NCI-H1092 treated with DMSO at 0.1 percent for 48 hours (cell line): ENCODE measurements around the gene CDH4.
"Not testable (repeated sequence)": the region's sequence is repeated elsewhere in the genome, so short reads cannot be mapped to it uniquely, and the experiment has no call there.

ENCODE experiments used
- DNase-seq: peaks from one replicate; lab custom pipeline; 2025; lab: John Stamatoyannopoulos, UW

Gene CDH4

DNA sequence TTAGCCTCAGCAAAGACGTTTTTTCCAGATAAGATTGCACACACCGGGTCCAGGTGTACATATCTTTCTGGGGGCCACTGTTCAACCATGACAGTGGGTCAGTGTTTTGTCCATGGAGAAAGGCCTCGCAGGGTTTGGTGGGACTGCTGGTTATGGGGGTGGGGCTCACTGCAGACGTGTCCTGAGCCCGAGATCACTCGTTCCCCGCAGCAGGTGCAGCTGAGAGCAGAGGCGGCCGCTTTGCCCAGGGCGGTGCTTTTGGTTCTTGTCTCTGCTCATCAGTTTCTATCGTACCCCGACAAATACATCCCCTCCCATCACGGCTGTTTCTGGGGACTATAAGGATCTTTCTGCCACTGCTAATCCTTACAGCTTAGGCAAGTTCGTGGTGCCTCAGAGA lies 166.9 kb downstream of the CDH4 start:
- DNase-seq: no peak

DNA sequence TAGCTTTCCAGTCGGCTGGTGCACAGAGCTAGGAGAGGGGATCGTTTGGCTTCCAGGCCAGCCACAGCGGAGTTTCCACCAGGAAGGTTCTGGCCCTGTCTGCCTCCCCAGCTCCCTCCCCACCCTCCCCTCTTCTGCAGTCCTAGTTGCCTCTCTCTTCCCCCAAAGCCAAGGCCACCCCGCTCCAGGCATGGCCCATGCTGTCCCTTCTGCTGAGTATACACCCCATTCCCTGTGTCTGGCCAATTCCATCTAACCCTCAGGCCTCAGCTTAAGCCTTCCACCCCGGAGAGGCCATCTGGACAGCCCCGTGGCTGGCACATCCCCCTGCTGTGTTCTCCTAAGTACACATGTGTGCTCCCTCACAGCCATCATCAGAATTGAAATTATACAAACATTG lies 167.4 kb downstream of the CDH4 start:
- DNase-seq: no peak

DNA sequence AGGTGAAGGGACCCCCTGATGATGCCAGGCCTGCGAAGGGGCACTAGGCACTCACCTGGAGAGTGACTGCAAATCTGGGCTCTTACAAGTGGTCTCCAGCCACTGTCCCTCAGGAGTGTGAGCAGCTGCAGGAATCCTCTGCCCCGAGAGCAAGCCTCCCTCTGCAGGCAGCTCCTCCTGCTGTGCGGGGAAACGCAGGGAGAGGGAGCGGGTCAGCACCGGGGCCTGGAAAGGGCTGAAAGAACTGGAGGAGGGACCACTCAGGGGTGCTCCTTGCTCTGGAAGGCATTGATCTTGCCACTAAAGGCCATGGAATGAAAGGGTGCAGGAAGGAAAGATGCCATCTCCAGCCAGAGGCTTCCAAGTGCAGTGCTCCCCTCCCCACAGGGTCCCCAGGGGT lies 168.0 kb downstream of the CDH4 start:
- no peak for DNase-seq

DNA sequence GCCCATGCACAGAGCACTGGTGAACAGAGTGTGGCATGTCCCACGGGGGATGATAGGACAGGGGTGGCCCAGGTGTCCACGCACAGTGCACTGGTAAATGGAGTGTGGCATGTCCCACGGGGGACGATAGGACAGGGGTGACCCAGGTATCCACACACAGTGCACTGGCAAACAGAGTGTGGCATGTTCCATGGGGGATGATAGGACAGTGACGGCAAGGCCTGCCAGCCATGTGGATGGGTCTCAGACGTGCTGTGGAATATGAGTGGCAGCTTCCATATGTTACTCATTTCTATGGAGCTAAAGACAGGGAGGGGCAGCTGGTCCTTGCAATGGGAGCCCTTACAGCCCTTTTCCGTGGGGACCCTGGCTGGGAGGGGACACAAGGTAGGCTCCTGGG lies 168.7 kb downstream of the CDH4 start:
- no peak for DNase-seq

DNA sequence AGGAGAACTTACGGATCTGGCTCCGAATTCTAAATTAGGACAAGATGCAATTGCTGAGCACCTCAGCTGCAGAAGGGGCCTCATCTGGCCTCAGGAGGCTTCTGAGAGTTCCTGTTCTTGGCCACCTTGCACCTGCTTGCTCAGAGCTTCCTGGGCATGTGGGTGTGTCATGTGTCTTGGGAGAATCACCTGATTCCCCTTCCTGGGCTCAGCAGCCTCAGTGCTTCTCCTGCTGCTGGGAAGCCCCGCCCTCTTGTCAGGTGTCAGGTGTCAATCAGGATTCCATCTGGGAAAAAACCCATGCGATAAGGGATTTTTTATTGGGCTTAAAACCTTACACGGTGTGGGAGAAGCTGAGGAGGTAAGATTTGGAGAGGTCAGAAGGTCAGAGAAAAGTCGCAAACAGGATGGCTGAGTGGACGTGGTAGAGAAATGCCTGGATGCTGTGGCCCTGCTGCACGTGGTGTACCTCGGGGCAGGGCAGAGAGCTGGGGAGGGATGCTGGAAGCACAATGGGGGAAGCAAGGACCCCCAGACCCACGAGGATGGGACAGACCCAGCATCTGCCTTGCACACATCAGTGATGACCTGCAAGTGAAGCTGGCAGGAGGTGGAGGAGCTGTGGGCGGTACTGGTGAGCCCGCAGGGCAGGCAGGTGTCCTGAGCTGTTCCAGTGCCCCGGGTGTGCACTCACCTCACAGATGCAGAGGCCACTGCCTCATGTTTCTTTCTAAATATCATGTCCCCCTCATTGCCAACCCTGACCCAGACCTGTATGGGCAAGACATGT lies 170.8 kb downstream of the CDH4 start:
- no peak for DNase-seq

DNA sequence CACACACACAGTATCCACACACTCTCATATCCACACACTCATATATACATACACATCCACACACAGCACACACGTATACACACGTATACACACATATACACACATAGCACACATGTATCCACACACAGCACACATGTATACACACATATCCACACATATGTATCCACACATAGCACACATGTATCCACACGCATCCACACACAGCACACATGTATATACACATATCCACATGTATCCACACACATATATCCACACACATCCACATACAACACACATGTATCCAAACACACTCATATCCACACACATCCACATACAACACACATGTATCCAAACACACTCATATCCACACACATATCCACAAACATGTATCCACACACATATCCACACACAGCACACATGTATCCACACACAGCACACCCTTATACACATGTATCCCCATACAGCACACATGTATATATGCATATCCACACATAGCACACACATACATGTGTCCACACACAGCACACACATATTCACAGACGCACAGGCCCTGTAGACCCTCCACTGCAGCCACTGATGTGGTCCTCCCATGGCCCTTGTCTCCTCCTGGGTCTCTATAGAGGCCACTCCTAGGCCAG lies 172.1 kb downstream of the CDH4 start:
- no peak for DNase-seq

DNA sequence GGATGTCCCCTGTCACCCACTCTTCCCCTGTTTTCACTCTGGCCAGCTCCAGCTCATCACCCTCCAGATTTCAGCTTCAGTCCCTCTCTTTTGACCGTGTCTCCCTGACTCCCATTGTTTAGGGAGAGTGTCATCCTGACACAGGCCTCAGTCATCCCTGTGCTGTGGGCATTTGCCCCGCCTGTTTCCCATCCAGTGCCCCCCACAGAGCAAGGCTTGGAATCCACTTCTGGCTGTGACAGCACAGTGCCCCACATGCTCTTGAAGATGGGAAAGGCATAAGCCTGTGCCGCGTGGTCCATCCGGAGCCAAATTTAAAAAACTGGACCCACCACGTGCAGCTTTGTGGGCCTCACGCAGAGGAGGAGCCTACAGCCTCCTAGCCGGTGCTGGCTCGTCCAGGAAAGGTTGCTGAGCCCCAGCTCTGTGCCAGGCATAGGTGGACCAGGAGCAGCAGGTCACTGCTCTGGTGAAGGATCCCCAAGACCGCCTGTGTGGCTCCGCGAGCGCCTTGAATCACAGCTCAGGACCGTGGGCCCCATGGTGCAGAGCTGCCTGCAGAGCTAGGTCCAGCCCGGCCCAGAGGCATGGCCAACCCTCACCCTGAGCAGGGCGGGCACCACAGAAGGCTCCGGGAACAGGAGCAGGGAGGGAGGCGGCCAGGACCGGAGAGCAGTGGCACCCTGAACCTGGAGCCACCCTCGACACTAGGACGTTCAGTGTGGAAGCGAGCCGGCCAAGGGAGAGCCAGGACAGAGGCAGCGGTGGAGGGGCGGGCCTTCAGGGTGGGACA lies 172.8 kb downstream of the CDH4 start:
- no peak for DNase-seq

DNA sequence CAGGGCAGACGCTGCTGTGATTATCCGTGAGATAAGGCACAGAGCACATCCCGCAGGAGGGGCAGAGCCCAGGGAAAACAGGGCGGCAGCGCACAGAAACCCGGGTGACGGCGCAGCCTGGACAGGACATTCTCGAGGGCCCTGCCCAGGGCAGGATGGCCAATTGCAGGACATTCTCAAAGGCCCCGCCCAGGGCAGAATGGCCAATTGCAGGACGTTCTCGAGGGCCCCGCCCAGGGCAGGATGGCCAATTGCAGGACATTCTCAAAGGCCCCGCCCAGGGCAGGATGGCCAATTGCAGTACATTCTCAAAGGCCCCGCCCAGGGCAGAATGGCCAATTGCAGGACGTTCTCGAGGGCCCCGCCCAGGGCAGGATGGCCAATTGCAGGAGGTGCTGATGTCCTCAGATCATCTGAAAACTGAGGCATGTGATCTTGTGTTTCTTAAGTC lies 173.5 kb downstream of the CDH4 start:
- not testable (repeated sequence) for DNase-seq

DNA sequence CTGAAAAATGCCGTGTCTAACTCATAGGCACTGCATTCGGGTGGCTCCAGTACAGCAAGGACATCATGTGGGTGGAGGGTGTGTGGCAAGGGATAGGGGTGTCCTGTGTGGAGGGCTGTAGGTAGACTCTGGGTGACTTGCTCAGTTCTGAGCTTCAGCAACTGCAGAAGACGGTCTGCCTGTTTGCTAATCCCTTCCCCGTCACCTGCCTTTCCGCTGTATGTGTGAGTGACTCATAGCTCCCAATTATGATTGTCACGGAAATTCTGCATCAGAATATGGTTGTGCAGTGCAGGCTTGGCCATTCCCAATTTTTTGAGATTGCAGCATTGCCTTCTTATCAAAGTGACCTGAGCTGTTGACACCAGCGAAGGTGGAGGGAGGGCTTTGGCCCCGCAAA lies 174.3 kb downstream of the CDH4 start:
- DNase-seq: no peak

DNA sequence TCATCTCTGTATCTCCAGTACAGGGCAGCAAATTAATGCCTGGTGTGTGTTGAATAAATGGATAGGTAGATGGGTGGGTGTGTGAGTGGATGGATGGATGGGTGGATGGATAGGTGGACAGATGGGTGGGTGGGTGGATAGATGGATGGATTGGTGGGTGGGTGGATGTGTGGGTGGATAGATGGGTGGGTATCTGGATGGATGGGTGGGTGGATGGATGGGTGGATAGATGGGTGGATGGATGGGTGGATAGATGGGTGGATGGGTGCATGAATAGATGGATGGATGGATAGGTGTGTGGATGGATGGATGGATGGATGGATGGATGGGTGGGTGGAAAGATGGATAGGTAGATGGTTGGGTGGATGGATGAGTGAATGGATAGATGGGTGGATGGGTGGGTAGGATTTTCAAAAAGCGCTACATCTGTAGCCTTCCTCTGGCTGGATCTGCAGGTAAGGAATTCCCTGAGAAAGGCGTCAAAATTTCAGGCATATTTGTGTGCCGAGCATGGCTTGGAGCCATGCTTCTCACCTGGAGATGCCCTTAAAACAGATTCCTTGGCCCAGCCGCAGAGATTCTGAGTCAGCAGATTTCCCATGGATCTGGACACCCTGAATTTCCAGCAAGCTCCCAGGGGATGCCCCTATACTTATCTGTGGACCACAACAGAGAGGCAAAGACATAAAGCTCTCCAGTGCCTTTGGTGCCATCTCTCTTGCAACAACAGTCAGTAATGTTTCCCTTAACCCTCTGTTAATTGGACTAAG lies 177.6 kb downstream of the CDH4 start:
- no peak for DNase-seq

DNA sequence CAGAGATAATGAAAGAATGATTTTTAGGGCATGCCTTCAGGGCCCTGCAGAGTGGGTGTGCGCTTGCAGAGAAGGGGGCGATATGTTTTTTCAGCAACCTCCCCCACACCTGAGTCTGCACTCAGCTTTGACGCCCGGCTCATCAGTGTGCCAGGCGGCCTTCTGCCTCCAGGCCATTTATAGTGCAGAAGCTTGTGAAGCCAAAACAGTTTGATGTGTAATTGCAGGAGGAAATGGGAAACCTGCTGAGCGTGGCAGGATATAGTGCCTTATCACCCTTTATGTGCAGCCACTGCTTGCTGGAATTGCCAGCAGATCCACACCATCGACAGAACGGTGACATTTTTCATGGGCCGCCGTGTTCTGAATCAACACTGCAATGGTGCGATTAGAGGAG lies 178.2 kb downstream of the CDH4 start:
- DNase-seq: no peak

DNA sequence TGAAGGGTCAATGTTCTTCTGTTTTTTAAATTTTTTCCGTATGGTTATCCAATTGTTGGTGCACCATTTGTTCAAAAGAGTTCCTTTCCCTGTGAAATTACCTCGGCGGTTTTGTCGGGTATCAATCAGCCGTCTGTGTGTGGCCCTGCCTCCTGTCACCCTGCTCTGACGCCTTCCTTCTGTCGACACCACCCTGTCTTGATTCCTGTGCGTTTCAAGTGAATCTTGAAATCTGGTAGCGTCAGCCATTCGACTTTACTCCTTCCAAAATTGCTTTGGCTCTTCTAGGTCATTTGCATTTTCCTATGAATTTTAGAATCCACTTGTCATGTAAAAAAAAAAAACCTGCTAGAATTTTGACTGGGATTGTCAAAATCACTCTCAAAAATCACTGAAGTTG lies 181.1 kb downstream of the CDH4 start:
- no peak for DNase-seq

DNA sequence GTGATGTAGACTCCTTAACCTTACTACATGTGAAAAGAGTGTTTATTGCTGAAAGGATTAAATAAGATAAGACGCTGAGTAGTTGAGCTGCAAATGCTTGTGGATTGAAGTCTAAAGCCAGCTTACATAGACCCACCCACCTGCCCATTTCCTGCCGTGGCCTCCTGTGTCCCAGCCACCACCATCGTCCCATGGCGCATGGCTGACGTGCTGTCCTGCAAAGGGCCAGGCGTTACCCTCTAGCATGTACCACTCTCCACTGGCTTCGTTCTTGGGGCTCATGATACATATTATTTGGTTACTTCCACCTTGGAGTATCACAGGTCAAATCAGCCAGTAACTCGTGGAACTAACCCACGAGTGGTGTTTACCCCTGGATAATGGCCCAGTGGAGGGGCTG lies 181.8 kb downstream of the CDH4 start:
- no peak for DNase-seq

DNA sequence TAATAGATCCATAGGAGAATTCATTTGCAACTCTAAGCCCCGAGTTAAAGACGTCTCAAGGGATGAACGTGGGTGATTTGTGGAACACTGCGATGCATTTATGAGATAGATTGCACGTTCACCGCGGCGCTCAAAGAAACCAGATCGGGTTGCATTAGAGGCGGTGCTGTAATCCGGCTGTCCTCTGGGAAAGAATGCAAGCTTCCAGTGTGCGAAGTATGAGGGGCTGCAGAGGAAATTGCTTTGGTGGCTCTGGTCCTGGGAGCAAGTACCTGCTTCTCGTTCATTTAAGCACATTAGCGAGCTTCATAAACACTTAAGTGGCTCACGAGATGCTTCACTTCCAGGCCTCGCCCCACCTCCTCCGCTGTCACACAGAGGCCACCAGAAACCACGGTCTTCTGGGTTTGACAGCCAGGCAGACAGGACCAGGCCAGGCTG lies 182.3 kb downstream of the CDH4 start:
- DNase-seq: no peak

DNA sequence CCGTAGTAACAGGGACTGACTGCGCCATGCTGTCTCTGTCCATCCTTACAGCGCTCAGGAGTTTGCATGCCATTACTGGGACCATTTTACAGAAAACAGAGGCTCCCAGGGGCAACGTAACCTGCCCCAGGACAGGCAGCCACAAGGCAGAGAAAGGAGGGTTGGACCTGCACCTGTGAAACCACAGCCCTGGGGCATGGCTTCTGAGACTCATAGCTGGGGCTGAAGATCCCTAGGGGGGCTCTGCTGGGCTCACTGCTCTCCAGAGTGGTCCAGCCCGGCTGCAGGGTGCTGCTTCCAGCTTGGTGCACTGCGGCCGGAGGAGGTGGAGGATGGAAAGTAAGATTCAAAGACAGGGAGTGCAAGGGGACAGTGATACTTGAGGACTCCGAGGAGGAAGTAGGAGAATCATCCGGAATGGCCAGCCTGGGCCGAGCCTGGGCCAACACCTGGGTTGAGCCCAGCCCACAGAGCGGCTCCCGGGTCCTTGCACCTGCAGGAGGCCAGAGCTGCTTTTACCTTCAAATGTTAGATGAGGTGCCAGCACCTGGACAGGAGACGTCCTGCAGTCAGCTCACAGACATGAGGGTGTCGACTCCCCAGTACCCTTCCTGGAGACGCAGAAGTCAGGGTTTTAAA lies 183.2 kb downstream of the CDH4 start:
- no peak for DNase-seq

DNA sequence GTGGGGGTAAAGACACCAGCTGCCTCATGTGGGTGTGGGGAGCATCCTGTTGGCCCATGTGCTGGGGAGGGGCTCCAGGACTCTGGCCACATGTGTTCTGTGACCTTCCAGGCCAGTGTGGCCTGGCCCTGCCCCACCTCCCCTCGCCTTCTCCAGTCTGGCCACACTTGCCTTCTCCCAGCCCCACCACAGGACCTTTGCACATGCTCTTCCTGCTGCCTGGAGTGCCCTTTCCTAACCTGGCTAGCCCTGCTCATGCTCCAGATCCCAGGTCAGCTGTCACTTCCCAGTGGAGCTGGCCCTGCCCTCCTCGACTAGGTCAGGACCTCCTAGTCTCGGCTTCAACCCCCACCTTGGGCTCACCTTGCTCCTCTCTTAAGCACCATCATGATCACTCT lies 183.8 kb downstream of the CDH4 start:
- DNase-seq: no peak

DNA sequence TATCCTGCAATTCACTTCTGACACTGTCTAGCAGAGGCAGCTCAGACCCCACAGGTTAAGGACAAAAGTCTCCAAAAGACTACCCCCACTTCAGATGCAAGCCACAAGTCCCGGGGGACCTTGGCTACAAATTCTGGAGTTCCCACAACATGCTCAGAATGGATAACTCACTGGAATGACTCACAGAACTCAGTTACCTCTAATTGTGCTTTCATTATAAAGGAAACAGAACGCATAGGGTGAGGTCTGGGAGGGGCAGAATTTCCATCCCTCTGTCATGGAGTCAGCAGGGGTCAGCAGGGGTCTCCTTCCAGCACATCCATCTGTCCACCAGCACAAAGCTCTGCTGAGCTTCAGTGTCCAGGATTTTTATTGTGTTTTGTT lies 184.2 kb downstream of the CDH4 start:
- DNase-seq: no peak

DNA sequence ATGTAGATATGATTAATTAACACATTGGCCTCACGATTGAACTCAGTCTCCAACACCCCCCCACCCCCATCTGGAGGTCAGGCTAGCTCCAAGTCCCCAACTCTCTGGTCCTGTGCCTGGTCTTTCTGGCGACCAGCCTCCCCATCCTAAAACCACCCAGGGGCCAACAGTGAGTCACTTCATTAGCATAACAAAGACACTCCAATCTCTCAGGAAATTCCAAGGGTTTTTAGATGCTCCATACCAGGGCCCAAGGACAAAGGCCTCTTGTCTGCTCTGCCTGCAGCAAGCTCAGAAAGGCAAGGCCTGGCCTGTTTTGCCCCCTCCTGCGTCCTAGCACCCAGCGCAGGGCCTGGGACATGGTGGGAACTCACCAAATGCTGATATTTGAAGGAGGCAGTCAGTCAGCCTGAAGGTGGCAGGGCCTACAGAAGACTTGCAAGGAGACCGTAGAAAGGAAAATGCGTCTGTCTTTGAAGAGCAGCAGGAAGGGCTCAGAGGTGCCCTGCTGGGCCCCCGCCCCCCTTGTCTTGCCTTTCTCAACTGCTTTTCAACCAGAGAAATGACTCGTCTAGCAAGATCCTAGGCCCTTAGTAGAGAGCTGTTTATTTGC lies 184.7 kb downstream of the CDH4 start:
- DNase-seq: no peak

DNA sequence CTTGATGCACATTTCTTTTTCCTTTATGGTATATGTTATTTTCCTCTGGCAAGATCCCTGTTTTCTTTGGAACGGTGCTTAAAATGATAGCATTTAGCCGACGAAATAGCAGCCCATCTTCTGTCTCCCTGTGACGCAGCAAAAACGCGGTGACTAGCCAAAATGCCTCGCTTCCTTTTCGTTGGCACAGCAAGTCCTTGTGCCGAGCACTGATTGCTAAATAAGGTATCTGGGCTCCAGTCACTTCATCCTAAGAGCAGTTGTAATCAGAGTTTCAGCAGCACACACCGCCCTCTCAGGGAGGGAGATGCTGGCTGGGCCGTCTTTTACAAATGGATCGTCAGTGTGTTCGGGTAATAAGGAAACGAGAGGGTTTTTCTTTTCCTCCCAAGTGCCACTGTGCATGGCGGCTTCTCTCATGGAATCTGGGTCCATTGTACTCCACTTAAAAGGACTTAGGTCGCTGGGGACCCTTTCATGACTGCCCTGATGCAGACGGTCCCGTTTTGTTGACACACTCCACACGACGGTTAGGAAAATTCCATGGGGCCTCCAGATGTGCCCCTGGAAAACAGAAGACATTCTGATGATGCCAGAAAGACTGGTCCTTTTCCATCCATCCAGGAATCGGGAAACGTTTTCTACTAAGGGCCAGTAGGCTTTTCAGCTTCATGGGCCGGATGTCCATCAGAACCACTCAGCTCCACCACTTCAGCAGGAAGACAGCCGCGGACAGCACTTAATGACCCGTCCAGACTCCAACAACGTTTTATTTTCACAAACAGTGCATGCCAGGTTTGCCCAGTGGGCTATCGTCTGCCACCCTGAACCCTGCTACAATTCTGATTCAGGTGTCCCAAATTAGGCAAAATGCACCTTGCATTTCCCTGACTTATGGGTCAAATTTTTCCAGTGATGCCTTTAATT lies 185.5 kb downstream of the CDH4 start:
- DNase-seq: no peak

DNA sequence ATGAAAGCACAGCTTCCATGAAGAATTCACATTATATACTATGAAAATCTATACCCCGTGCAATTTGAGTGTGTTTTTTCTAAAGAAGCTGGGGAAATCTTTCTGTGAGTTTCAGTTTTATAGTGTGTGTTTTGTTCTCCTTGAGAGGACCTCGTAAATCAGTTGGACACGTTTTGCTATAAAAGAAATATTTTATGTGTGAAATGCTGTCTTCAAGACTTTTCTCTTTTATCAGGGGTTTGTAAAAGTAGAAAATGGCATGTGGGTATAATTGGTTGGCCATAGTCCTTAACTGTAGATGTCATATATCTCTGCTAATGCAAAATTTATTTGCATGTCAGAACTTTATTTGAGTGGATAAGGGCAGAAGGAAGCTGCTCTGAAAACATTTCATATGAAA lies 186.2 kb downstream of the CDH4 start:
- no peak for DNase-seq
